Mucosa of rectum (tissue), 2 donors: Measurements from ENCODE around the gene OTULIN.

Source experiments
- H3K27ac ChIP-seq, 2 donors: one replicate each; pipeline ENCODE4 v1.7.0; 2013; ENCODE audit warnings: inconsistent platforms in 2 of 2, low read depth in 2 of 2, low read length in 2 of 2
- H3K27me3 ChIP-seq, 2 donors: one replicate each; pipeline ENCODE4 v1.7.0; 2013; ENCODE audit warnings: low read length in 2 of 2; ENCODE audit not compliant: control insufficient read depth in 2 of 2, insufficient read depth in 2 of 2
- H3K36me3 ChIP-seq, 2 donors: one replicate each; pipeline ENCODE4 v1.7.0; 2013; ENCODE audit warnings: low read length in 2 of 2; ENCODE audit not compliant: control insufficient read depth in 2 of 2, insufficient read depth in 2 of 2
- H3K4me1 ChIP-seq, 2 donors: one replicate each; pipeline ENCODE4 v1.7.0; 2013; ENCODE audit warnings: low read length in 2 of 2, mild to moderate bottlenecking in 1 of 2; ENCODE audit not compliant: control insufficient read depth in 2 of 2, insufficient read depth in 2 of 2
- H3K4me3 ChIP-seq, 2 donors: one replicate each; pipeline ENCODE4 v1.7.0; 2013; ENCODE audit warnings: low read length in 2 of 2
- H3K9ac ChIP-seq, 2 donors: one replicate each; pipeline ENCODE4 v1.7.0; 2013; ENCODE audit warnings: low read length in 2 of 2, low read depth in 1 of 2, mild to moderate bottlenecking in 1 of 2
- H3K9me3 ChIP-seq, 2 donors: one replicate each; pipeline ENCODE4 v1.7.0; 2013; ENCODE audit warnings: low read length in 2 of 2; ENCODE audit not compliant: control insufficient read depth in 2 of 2
- donor health status: healthy.
- donor health status: Normal muscosa, but diverticular disease.

The OTULIN gene

DNA sequence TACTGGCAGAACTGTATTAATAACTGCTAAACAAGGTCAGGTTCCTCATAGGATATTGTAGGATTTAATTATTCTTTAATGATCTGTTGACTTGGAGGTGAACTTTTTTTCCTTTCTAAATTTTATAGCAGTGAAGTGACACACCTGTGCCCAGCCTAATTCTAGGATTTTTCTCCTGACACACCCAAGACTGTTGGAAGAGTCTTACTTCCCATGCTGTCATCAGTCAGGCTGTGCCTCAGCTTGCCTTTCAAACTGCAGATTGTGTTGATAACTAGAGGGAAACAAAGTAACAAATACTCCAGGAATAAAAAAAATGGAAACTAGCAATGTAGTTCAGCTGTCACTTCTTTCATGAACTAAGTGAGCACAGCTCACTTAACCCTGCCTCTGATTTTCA, 22.0 kb downstream of the OTULIN start:
- Histone ChIP-seq H3K9ac (no peak overlapping the region), H3K36me3 (peaks cover 60 to 66% of the 10 kb centered on the region in 2 donors), H3K4me1 (peaks cover 0 to 2% of the 10 kb centered on the region in 2 donors), H3K27me3 (no peaks in the 10 kb centered on the region), H3K4me3 (no peak overlapping the region), H3K9me3 (peaks cover 0 to 5% of the 10 kb centered on the region in 2 donors), H3K27ac (no peak overlapping the region)

DNA sequence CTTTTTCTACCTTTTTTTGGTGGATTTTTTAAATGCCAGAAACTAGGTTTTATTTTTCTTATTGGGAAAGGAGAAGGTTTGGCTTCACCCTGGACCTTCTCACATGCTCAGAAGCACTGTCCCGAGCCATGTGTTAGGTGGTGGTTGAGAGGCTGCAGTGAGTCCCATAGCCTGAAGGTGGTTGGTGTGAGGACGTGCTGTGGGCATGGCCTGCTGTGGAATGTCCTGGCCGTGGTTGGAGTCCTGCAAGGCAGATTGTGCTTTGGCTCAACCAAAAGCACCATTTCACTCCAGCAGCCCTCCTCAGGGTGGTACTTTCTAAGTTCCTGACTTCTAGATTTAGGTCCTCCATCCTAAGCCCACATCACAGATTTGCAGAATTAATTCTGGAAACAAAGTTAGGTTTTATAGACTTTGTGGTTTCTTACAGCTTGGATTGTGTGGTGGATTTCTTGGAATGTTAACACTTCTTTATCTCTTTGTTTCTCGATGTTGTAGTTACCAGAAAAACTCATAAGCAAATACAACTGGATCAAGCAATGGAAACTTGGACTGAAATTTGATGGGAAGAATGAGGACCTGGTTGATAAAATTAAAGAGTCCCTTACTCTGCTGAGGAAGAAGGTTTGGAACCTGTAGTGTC, 22.6 kb downstream of the OTULIN start:
- H3K9ac ChIP-seq = no peak overlapping the region
- peaks cover 56 to 60% of the 10 kb centered on the region in 2 donors for H3K36me3 ChIP-seq
- H3K4me3 ChIP-seq = no peak overlapping the region
- H3K27me3 ChIP-seq = no peaks in the 10 kb centered on the region
- peaks cover 0 to 5% of the 10 kb centered on the region in 2 donors for H3K9me3 ChIP-seq
- no peak overlapping the region for H3K27ac ChIP-seq
- peaks cover 0 to 2% of the 10 kb centered on the region in 2 donors for H3K4me1 ChIP-seq

DNA sequence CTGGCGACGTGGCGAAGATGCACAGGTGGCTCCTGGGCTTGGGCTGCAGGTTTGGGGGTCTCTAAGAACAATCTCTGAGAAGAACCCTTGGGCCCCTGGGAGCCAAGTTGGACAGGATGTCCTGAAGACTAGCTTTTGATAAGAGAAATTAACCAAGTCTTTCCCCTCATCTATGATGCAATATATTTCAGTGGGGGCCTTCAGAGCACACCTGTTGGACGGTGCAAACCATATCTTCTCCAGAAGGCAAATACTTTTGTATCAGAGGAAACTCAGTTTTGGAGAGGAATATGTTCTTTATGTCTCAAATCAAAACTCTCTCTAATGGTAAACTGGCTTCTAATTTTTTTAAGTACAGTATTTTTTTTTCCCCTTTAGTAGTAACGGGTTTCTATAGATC, 28.6 kb downstream of the OTULIN start:
- Histone ChIP-seq H3K36me3 (peaks cover 65 to 74% of the 10 kb centered on the region in 2 donors), H3K27me3 (no peaks in the 10 kb centered on the region), H3K9me3 (peaks cover 0 to 5% of the 10 kb centered on the region in 2 donors), H3K9ac (no peak overlapping the region), H3K4me3 (no peak overlapping the region), H3K4me1 (no peaks in the 10 kb centered on the region), H3K27ac (no peak overlapping the region)

DNA sequence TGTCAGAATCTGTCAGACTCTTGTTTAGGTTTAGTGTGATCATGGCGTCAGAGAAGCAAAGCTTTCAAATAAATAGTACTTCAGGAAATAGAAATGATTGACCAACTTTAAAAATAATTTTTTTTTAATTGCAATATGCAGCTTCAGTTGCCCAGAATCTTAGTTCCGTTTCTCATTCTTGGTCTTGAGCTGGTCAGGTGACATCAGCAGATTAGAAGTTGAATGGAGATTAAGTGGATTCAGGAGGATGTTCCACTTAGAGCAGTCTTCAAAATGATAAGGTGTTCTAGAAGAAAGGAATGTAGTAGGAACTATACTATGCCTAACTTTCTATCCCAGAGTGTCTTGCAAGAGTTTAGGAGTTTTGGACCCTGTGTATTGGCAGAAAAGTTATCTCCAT, 30.6 kb downstream of the OTULIN start:
- H3K4me1 ChIP-seq = no peaks in the 10 kb centered on the region
- H3K9ac ChIP-seq = no peak overlapping the region
- peaks cover 0 to 4% of the 10 kb centered on the region in 2 donors for H3K9me3 ChIP-seq
- H3K27me3 ChIP-seq = no peaks in the 10 kb centered on the region
- H3K36me3 ChIP-seq = peaks cover 59 to 74% of the 10 kb centered on the region in 2 donors
- H3K27ac ChIP-seq = no peak overlapping the region
- no peak overlapping the region for H3K4me3 ChIP-seq

DNA sequence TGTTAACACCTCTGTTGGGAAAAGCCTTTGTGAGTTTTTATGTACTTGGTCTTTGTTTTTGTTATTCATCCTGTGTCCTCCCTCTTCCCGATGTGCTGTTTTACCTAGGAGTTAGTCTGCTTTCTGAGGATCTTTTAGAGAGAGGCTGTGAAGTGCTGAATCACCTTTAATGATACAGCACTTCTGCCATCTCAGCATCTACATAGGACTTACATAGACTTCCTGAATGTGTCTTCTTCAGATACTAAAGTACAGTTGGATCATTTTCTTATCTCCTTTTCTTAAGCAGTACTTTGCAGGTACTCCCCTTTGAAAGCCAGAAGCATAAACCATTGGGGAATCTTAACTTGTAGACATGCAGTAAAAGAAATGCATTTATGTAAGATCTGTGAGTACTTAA, 31.5 kb downstream of the OTULIN start:
- peaks cover 52 to 65% of the 10 kb centered on the region in 2 donors for H3K36me3 ChIP-seq
- H3K9me3 ChIP-seq = no peaks in the 10 kb centered on the region
- H3K27ac ChIP-seq = no peak overlapping the region
- H3K9ac ChIP-seq = no peak overlapping the region
- H3K4me3 ChIP-seq = no peak overlapping the region
- no peaks in the 10 kb centered on the region for H3K27me3 ChIP-seq
- no peaks in the 10 kb centered on the region for H3K4me1 ChIP-seq

DNA sequence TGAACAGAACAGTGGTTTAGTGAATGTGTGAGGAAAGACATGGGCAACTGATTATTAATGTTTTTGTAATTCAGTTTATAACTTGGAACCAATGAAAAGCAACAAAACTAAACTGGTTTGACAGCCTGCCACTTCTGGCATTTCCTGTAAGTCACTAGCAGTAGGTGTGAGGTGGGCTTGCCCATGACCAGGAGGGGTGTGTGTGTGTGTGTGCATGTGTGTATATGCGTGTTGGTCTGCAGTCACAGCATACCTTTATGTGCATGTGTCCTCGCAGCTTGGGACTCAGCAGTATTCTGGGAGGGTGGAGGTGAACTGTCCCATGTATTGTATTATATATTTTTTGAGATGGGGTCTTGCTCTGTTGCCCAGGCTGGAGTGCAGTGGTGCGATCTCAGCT, 32.3 kb downstream of the OTULIN start:
- Histone ChIP-seq H3K9ac (no peak overlapping the region), H3K27me3 (no peaks in the 10 kb centered on the region), H3K9me3 (no peaks in the 10 kb centered on the region), H3K4me1 (no peaks in the 10 kb centered on the region), H3K36me3 (peaks cover 48 to 65% of the 10 kb centered on the region in 2 donors), H3K27ac (no peak overlapping the region), H3K4me3 (no peak overlapping the region)

DNA sequence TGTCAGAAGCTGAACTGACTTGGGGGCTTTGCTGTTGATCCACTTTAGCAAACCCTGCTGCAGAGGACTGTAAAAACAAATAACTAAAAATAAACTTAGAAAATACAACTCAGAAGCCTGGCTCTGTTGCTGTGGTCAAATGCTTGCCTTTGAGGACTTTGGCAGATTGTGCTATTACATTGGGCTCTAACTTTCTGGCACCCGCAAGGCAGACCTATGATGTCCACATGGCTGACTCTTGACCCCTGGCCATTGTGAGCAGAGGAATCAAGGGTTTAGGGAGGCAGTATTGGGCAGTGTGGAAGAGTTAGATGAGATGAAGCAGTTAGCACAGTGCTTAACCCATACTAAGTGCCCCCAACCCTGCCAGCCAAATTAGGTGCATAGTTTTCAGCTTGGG, 34.0 kb downstream of the OTULIN start:
- Histone ChIP-seq H3K4me1 (no peaks in the 10 kb centered on the region), H3K9me3 (no peaks in the 10 kb centered on the region), H3K27ac (no peak overlapping the region), H3K36me3 (peaks cover 40 to 64% of the 10 kb centered on the region in 2 donors), H3K4me3 (no peak overlapping the region), H3K9ac (no peak overlapping the region), H3K27me3 (no peaks in the 10 kb centered on the region)

DNA sequence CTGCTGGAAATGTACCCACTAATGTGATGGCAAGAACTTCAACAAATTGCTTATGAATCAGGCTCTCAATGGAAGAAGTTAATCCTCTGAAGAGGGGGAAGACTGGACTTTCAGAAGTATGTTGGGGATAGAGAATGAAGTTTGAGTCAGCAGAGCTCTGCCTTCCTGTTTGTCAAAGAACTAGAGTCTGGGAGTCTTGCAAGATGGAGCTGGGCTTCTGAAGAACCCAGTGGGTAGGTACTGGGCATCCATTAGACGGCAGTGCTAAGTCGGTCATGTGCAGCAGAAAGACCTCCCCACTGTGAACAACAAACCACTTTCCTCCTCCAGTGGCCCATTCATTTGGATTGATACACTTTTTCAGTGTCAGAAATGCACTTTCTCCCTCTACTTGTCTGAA, 34.6 kb downstream of the OTULIN start:
- no peak overlapping the region for H3K9ac ChIP-seq
- no peak overlapping the region for H3K4me3 ChIP-seq
- no peaks in the 10 kb centered on the region for H3K9me3 ChIP-seq
- peaks cover 33 to 58% of the 10 kb centered on the region in 2 donors for H3K36me3 ChIP-seq
- no peaks in the 10 kb centered on the region for H3K27me3 ChIP-seq
- no peaks in the 10 kb centered on the region for H3K4me1 ChIP-seq
- no peak overlapping the region for H3K27ac ChIP-seq

DNA sequence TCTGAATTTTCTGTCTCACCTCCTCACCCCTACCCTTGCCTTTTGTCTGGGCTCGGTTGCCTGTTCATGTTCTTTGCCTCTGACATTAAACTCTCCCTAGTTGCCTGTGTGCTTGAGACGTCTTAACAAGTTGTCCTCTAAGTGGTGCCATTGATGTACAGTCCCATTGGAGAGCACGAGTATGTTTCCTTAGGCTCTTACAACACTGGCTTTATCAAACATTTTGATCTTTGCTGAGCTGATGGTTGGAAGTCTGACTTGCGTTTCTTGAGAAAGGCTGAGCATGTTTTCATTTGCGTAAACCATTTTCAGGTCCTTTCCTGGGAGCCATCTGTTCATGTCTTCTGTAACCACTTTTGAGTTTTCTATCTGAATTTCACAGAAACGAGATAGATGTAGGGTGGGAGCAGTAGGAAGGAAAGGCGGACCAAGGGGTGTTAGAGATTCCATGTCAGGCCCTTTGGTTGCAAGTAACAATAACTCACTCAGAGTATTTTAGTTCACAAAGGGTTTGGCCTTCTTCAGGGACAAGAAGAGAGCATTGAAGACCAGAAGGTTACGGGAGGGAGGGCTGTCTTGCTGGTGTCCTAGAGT, 35.4 kb downstream of the OTULIN start:
- Histone ChIP-seq H3K4me3 (no peak overlapping the region), H3K4me1 (no peaks in the 10 kb centered on the region), H3K27me3 (no peaks in the 10 kb centered on the region), H3K27ac (no peak overlapping the region), H3K9me3 (no peaks in the 10 kb centered on the region), H3K36me3 (peaks cover 33 to 59% of the 10 kb centered on the region in 2 donors), H3K9ac (no peak overlapping the region)

DNA sequence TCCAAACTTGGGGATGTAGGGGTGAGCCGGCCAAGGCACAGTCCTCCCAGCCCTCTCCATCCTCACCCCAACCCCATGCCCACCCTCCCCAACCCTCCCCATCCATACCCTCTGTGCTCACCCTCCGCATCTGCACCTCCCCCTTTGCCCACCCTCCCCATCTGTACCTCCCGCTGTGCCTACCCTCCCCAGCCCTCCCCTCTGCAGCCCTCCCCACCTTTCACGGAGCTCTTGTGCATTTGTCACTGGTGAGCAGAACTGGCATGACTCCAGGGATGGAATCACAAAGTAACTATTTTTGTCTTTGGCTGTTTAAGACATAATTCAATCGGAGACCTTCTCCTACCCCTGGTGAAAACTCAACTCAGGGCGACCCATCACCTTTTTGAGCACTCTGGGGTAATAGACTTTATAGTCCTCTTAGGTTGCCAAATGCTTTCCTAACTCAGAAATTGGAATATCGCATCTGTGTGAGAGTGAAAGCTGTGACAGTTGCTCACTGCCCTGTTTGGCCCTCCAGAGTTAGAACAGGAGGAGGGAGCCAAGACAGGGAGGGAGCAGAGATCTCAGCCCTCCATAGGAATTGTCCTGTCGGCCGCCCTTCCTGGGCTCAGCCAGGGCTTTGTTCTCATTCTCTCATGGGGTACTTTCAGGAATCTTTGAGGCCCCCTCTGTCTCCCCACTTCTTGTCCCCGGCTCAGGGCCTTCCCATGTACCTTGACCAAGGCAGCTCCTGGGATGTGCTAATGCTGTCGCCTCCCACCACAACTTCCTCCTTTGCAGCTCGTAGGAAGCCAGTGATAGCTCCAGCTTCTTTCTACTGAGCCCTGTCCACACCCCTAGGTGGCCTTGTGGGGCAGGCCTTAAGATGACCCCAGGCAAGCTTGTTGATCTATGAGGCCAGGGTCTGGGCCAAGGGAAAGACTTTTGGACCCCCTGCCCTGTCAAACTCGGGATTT, 36.2 kb downstream of the OTULIN start:
- H3K27ac ChIP-seq = no peak overlapping the region
- no peak overlapping the region for H3K4me3 ChIP-seq
- H3K36me3 ChIP-seq = peaks cover 35 to 60% of the 10 kb centered on the region in 2 donors
- no peaks in the 10 kb centered on the region for H3K27me3 ChIP-seq
- H3K9me3 ChIP-seq = no peaks in the 10 kb centered on the region
- no peak overlapping the region for H3K9ac ChIP-seq
- no peaks in the 10 kb centered on the region for H3K4me1 ChIP-seq
